Gastrocnemius medialis (tissue), 4 donors: ENCODE measurements around the gene PEA15.

Source experiments
- CTCF ChIP-seq, 5 experiments: fragments of 450-650 bp in 3 of 5; fragments of 200-600 bp in 2 of 5; sonication (generic) in 2 of 5; IDR thresholded peaks in 4 of 5; conservative IDR thresholded peaks in 1 of 5; 1 replicate in 4 of 5; 2 replicates in 1 of 5; pipeline ENCODE4 v1.5.1; 2016 to 2019; ENCODE audit warnings: antibody characterized with exemption in 5 of 5, mild to moderate bottlenecking in 3 of 5, moderate library complexity in 3 of 5
- POLR2A ChIP-seq, 2 donors: fragments of 450-650 bp; IDR thresholded peaks; one replicate each; pipeline ENCODE4 v1.6.1; 2017; ENCODE audit warnings: antibody characterized with exemption in 2 of 2, mild to moderate bottlenecking in 2 of 2, moderate library complexity in 2 of 2

- no peak for TF ChIP-seq CTCF (IDR thresholded peaks at IDR 0.05 in 4 of 5, conservative IDR thresholded peaks at IDR 0.05 in 1 of 5)
- TF ChIP-seq POLR2A (IDR thresholded peaks at IDR 0.05), result no peak
Observed at GRCh38 chr1:160178731-160179130, 26.5 kb upstream of the PEA15 start.
